Keratinocyte (primary cell): ENCODE data around the gene MED17. TPM values are rescaled to one million over a fixed set of nuclear protein-coding genes. Genes with fewer than 3 reads are reported as not detected.

Source experiments
- DNase-seq: peaks from one replicate; pipeline ENCODE4 v3.0.0-alpha.2; 2011; ENCODE audit warnings: low read depth, missing footprints, low spot score
- FAIRE-seq: peaks from 2 replicates; lab custom pipeline; 2011; peaks lifted over from hg19 to GRCh38; lab: Jason Lieb, UNC
- H2AFZ ChIP-seq: 2 replicates; pipeline ENCODE4 v1.6.0; 2012; ENCODE audit warnings: low read length, control low read depth, inconsistent platforms; ENCODE audit not compliant: control insufficient read depth
- H3K27ac ChIP-seq: 2 replicates; pipeline ENCODE4 v1.5.1; 2011; ENCODE audit warnings: low read length; ENCODE audit not compliant: control insufficient read depth, insufficient read depth
- H3K27me3 ChIP-seq: 3 replicates; pipeline ENCODE4 v1.6.0; 2011; ENCODE audit warnings: low read length; ENCODE audit not compliant: control insufficient read depth, insufficient read depth; ENCODE audit errors: extremely low read depth
- H3K36me3 ChIP-seq, 2 experiments: 2 replicates in 1 of 2; 3 replicates in 1 of 2; pipeline ENCODE4 v1.5.1; 2011; ENCODE audit warnings: low read length in 2 of 2, mild to moderate bottlenecking in 1 of 2; ENCODE audit not compliant: control insufficient read depth in 2 of 2, insufficient read depth in 2 of 2; ENCODE audit errors: extremely low read depth in 1 of 2
- H3K4me1 ChIP-seq: 3 replicates; pipeline ENCODE4 v1.5.1; 2011; ENCODE audit warnings: low read length; ENCODE audit not compliant: control insufficient read depth, insufficient read depth; ENCODE audit errors: extremely low read depth
- H3K4me2 ChIP-seq: 3 replicates; pipeline ENCODE4 v1.6.0; 2011; ENCODE audit warnings: low read depth, low read length; ENCODE audit not compliant: control insufficient read depth, insufficient read depth; ENCODE audit errors: extremely low read depth
- H3K4me3 ChIP-seq, 3 experiments: fragments of 200-600 bp in 1 of 3; sonication (generic) in 1 of 3; 2 replicates in 2 of 3; 3 replicates in 1 of 3; pipeline ENCODE4 v1.5.1; 2011 to 2016; ENCODE audit warnings: low read length in 3 of 3, mild to moderate bottlenecking in 3 of 3, control low read depth in 2 of 3, inconsistent platforms in 1 of 3, low read depth in 1 of 3, mixed read lengths in 1 of 3, mixed run types in 1 of 3, moderate library complexity in 1 of 3; ENCODE audit not compliant: control insufficient read depth in 2 of 3, insufficient read depth in 2 of 3; ENCODE audit errors: extremely low read depth in 1 of 3
- H3K79me2 ChIP-seq: 2 replicates; pipeline ENCODE4 v1.6.0; 2012; ENCODE audit warnings: low read length; ENCODE audit not compliant: control insufficient read depth, insufficient read depth
- H3K9ac ChIP-seq: 3 replicates; pipeline ENCODE4 v1.6.0; 2011; ENCODE audit warnings: low read length; ENCODE audit not compliant: control insufficient read depth, insufficient read depth; ENCODE audit errors: extremely low read depth
- H3K9me1 ChIP-seq: 3 replicates; pipeline ENCODE4 v1.6.0; 2011; ENCODE audit warnings: low read length; ENCODE audit not compliant: control insufficient read depth, insufficient read depth; ENCODE audit errors: extremely low read depth
- H3K9me3 ChIP-seq: 2 replicates; pipeline ENCODE4 v1.5.1; 2012; ENCODE audit warnings: low read depth, low read length; ENCODE audit not compliant: control insufficient read depth
- H4K20me1 ChIP-seq: 3 replicates; pipeline ENCODE4 v1.6.0; 2011; ENCODE audit warnings: low read length; ENCODE audit not compliant: control insufficient read depth, insufficient read depth; ENCODE audit errors: extremely low read depth
- EZH2 ChIP-seq: IDR thresholded peaks from one replicate; pipeline ENCODE4 v1.6.1; 2012; ENCODE audit warnings: inconsistent platforms, mild to moderate bottlenecking, low read length, moderate library complexity
- dilution Hi-C: fragments of 300-500 bp; cut with MboI; formaldehyde crosslinking; loops from one replicate; pipeline ENCODE4 v1.7.0; 2020; ENCODE audit warnings: low sequenced_read_pairs; ENCODE audit not compliant: extremely low pct_ligation_motif_present
- polyA plus RNA-seq, 5 experiments: library from polyadenylated mRNA; depleted of rRNA in 3 of 5; stranded (reverse) in 3 of 5; stranded (forward) in 1 of 5; unstranded in 1 of 5; fragments of >200 nt; gene quantifications; 1 replicate in 1 of 5; 2 replicates in 3 of 5; 3 replicates in 1 of 5; pipeline versions ENCODE4 v1.2.1 to v1.2.3, GENCODE V29; 2011 to 2012; ENCODE audit warnings: missing spikeins in 2 of 5, low read depth in 1 of 5, low replicate concordance in 1 of 5
- TF ChIP-seq, protein P1 (sequence below), 3 experiments: IDR thresholded peaks in 1 of 3; conservative IDR thresholded peaks in 1 of 3; optimal IDR thresholded peaks in 1 of 3; 2 replicates in 2 of 3; 3 replicates in 1 of 3; pipeline versions ENCODE3 to v1.5.1; 2011; ENCODE audit warnings: low read length in 3 of 3, mild to moderate bottlenecking in 3 of 3, moderate library complexity in 2 of 3, control low read depth in 1 of 3, inconsistent platforms in 1 of 3; ENCODE audit not compliant: insufficient read depth in 2 of 3; ENCODE audit errors: extremely low read depth in 1 of 3

Gene MED17
- polyA plus RNA-seq, 1 donor (not counting 4 experiments of a cell fraction or from before 2014, with no cell fraction given), result 25.1 TPM

DNA sequence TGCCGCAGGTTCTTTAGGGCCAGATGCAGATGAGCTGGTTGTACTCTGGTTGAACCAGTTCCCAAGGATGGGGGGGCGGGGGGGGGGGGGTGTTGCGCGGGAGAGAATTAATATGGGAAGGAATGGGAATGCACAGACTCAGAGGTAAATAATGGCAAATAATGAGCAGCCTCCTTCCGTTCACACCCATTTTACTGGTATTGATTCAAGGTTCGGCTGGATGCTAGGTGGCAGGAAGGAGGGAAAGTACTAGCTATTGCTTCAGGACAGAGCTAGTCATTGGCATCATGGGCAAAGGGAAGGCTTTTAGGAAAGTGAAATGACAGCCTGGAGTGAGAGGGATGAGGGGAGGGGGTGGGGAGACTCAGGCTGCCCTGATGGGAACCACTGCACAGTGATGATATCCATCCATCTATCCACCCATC is 66.5 kb downstream of the MED17 start, which contains the start of gene VSTM5:
VSTM5 (minus strand) TSS at position 25 of the 425 bp plus-strand sequence. CDS start 116 bp downstream, outside the sequence.
- no peaks in the 10 kb centered on the region for H4K20me1 ChIP-seq
- FAIRE-seq (no peak), DNase-seq (no peak)
- H3K4me2 ChIP-seq, result peak within 1 kb of the TSS; percentile 60
- H3K9me1 ChIP-seq, result no peaks in the 10 kb centered on the region
- H2AFZ ChIP-seq, result peak within 1 kb of the TSS; percentile 63
- H3K4me3 ChIP-seq, result peak within 1 kb of the TSS; percentile 20 to 57 (median 35)
- H3K79me2 ChIP-seq, result no peaks in the 10 kb centered on the region
- H3K27ac ChIP-seq, result no peak within 1 kb of the TSS
- no peak for TF ChIP-seq EZH2
- TF ChIP-seq, protein P1, sequence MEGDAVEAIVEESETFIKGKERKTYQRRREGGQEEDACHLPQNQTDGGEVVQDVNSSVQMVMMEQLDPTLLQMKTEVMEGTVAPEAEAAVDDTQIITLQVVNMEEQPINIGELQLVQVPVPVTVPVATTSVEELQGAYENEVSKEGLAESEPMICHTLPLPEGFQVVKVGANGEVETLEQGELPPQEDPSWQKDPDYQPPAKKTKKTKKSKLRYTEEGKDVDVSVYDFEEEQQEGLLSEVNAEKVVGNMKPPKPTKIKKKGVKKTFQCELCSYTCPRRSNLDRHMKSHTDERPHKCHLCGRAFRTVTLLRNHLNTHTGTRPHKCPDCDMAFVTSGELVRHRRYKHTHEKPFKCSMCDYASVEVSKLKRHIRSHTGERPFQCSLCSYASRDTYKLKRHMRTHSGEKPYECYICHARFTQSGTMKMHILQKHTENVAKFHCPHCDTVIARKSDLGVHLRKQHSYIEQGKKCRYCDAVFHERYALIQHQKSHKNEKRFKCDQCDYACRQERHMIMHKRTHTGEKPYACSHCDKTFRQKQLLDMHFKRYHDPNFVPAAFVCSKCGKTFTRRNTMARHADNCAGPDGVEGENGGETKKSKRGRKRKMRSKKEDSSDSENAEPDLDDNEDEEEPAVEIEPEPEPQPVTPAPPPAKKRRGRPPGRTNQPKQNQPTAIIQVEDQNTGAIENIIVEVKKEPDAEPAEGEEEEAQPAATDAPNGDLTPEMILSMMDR (optimal IDR thresholded peaks at IDR 0.05 in 1 of 3, IDR thresholded peaks at IDR 0.05 in 1 of 3, conservative IDR thresholded peaks at IDR 0.05 in 1 of 3; ENCODE audit: extremely low read depth in 1 of 3, insufficient read depth in 2 of 3, low read length in 3 of 3), result no peak
- no peaks in the 10 kb centered on the region for H3K36me3 ChIP-seq
- H3K4me1 ChIP-seq, result peaks cover 9% of the 10 kb centered on the region
- dilution Hi-C loops, result no loop called here
- H3K27me3 ChIP-seq, result no peaks in the 10 kb centered on the region
- no peaks in the 10 kb centered on the region for H3K9me3 ChIP-seq
- peak within 1 kb of the TSS; percentile 22 for H3K9ac ChIP-seq

DNA sequence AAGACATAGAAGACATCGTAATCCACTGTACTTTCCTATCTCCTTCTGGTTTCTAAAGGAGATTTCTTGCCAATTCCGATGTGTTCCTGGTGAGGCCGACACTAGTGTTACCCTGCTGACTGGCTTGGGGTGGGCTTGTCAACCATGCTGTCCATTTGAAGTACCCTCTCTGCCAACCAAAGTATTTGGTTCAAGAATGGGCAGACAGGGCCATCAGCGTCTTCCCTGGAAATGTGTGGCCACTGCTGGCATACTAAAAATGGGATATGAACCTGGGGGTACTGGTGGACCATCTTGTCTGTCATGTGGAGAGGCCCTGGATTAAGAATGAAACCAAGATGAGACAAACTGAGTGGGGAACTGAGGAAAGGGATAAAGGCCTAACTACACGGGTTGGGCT is 68.2 kb downstream of the MED17 start:
- TF ChIP-seq, protein P1 (optimal IDR thresholded peaks at IDR 0.05 in 1 of 3, IDR thresholded peaks at IDR 0.05 in 1 of 3, conservative IDR thresholded peaks at IDR 0.05 in 1 of 3; ENCODE audit: extremely low read depth in 1 of 3, insufficient read depth in 2 of 3, low read length in 3 of 3), result no peak
- TF ChIP-seq EZH2, result no peak
- H3K9me1 ChIP-seq, result no peaks in the 10 kb centered on the region
- no peaks in the 10 kb centered on the region for H3K79me2 ChIP-seq
- no peak overlapping the region for H3K4me3 ChIP-seq
- dilution Hi-C loops, result no loop called here
- no peaks in the 10 kb centered on the region for H3K9me3 ChIP-seq
- H3K27ac ChIP-seq, result no peak overlapping the region
- H3K4me1 ChIP-seq, result peaks cover 3% of the 10 kb centered on the region
- H3K4me2 ChIP-seq, result no peak overlapping the region
- FAIRE-seq, result no peak
- no peaks in the 10 kb centered on the region for H4K20me1 ChIP-seq
- H2AFZ ChIP-seq, result no peak overlapping the region
- H3K27me3 ChIP-seq, result no peaks in the 10 kb centered on the region
- DNase-seq, result no peak
- no peak overlapping the region for H3K9ac ChIP-seq
- no peaks in the 10 kb centered on the region for H3K36me3 ChIP-seq
